GM23338 (cell line): ENCODE results near the gene CEP89. TPM values are rescaled to one million over a fixed set of nuclear protein-coding genes. Genes with fewer than 3 reads are reported as not detected.

Experiments used
- ATAC-seq: fragments of 200-7000 bp; cut with Tn5 transposase; 3 replicates; pipeline ENCODE4 v1.9.1; 2020
- DNase-seq: peaks from one replicate; pipeline ENCODE4 v3.0.0-alpha.2; 2015; ENCODE audit warnings: low spot score
- H2AFZ ChIP-seq: fragments of 200-600 bp; sonication (generic); 2 replicates; pipeline ENCODE4 v1.8.0; 2016; ENCODE audit warnings: antibody characterized with exemption, mild to moderate bottlenecking, moderate library complexity
- H3F3A ChIP-seq: fragments of 200-600 bp; sonication (generic); replicated peaks from 2 replicates; pipeline ENCODE4 v1.8.0; 2017; ENCODE audit warnings: antibody characterized with exemption, mixed run types, low read depth
- H3K27ac ChIP-seq: fragments of 200-600 bp; sonication (generic); 2 replicates; pipeline ENCODE4 v1.6.1; 2016; ENCODE audit warnings: low read depth
- H3K27me3 ChIP-seq: fragments of 200-600 bp; sonication (generic); 2 replicates; pipeline ENCODE4 v1.8.0; 2016; ENCODE audit warnings: mild to moderate bottlenecking, mixed run types, moderate library complexity; ENCODE audit not compliant: insufficient read depth
- H3K36me3 ChIP-seq: fragments of 200-600 bp; sonication (generic); 2 replicates; pipeline ENCODE4 v1.8.0; 2016; ENCODE audit warnings: mild to moderate bottlenecking; ENCODE audit not compliant: insufficient read depth
- H3K4me1 ChIP-seq: fragments of 200-600 bp; sonication (generic); 2 replicates; pipeline ENCODE4 v1.8.0; 2016; ENCODE audit warnings: mild to moderate bottlenecking, moderate library complexity; ENCODE audit not compliant: insufficient read depth
- H3K4me2 ChIP-seq: fragments of 200-600 bp; sonication (generic); 2 replicates; pipeline ENCODE4 v1.7.1; 2017; ENCODE audit warnings: mixed run types
- H3K4me3 ChIP-seq: fragments of 200-600 bp; sonication (generic); 2 replicates; pipeline ENCODE4 v1.6.1; 2016; ENCODE audit warnings: mixed run types
- H3K79me2 ChIP-seq: fragments of 200-600 bp; sonication (generic); replicated peaks from 2 replicates; pipeline ENCODE4 v1.8.0; 2017; ENCODE audit warnings: mild to moderate bottlenecking; ENCODE audit not compliant: insufficient read depth
- H3K9me2 ChIP-seq: fragments of 200-600 bp; sonication (generic); 2 replicates; pipeline ENCODE4 v1.8.0; 2017; ENCODE audit not compliant: insufficient read depth
- H4K20me1 ChIP-seq: fragments of 200-600 bp; sonication (generic); replicated peaks from 2 replicates; pipeline ENCODE4 v1.8.0; 2017; ENCODE audit warnings: mild to moderate bottlenecking; ENCODE audit not compliant: insufficient read depth
- H3K27ac Mint-ChIP-seq: 2 replicates; pipeline ENCODE4 v1.8.0; 2020; ENCODE audit warnings: inconsistent platforms, mild to moderate bottlenecking, moderate library complexity, mixed read lengths
- H3K27me3 Mint-ChIP-seq: 3 replicates; pipeline ENCODE4 v1.8.0; 2022; ENCODE audit warnings: low read depth, mild to moderate bottlenecking, moderate library complexity, mixed read lengths, inconsistent platforms; ENCODE audit not compliant: insufficient read depth, poor library complexity
- H3K36me3 Mint-ChIP-seq: 3 replicates; pipeline ENCODE4 v1.8.0; 2021; ENCODE audit warnings: low read depth, mild to moderate bottlenecking, inconsistent platforms, moderate library complexity, mixed read lengths
- H3K4me1 Mint-ChIP-seq: 3 replicates; pipeline ENCODE4 v1.8.0; 2020; ENCODE audit warnings: mild to moderate bottlenecking, inconsistent platforms, mixed read lengths
- H3K4me3 Mint-ChIP-seq: 3 replicates; pipeline ENCODE4 v1.8.0; 2021; ENCODE audit warnings: moderate library complexity, mild to moderate bottlenecking, inconsistent platforms, mixed read lengths
- H3K9me3 Mint-ChIP-seq: 3 replicates; pipeline ENCODE4 v1.8.0; 2020; ENCODE audit warnings: moderate library complexity, mild to moderate bottlenecking, inconsistent platforms, mixed read lengths
- CREB1 ChIP-seq: fragments of 250-450 bp; sonication (Bioruptor Pico); IDR thresholded peaks from 2 replicates; pipeline ENCODE4 v1.5.0; 2020; ENCODE audit warnings: low read depth, mild to moderate bottlenecking, moderate library complexity
- CTCF ChIP-seq, 2 experiments: fragments of 200-600 bp in 1 of 2; sonication (generic) in 1 of 2; conservative IDR thresholded peaks; 2 replicates each; pipeline versions ENCODE4 v1.5.1 to v1.6.1; 2016 to 2017; ENCODE audit warnings: antibody characterized with exemption in 2 of 2, low read depth in 2 of 2, mild to moderate bottlenecking in 2 of 2, moderate library complexity in 1 of 2
- ETS1 ChIP-seq: IDR thresholded peaks from 2 replicates; pipeline ENCODE4 v1.6.1; 2016; ENCODE audit warnings: antibody characterized with exemption
- EZH2 ChIP-seq: fragments of 200-600 bp; sonication (generic); IDR thresholded peaks from one replicate; pipeline ENCODE4 v1.8.0; 2017; ENCODE audit warnings: antibody characterized with exemption, mild to moderate bottlenecking, low read depth; ENCODE audit not compliant: unreplicated experiment
- JUNB ChIP-seq: IDR thresholded peaks from one replicate; pipeline ENCODE4 v1.6.1; 2016; ENCODE audit warnings: antibody characterized with exemption; ENCODE audit not compliant: unreplicated experiment
- NANOG ChIP-seq: IDR thresholded peaks from 2 replicates; pipeline ENCODE4 v1.6.1; 2016; ENCODE audit warnings: antibody characterized with exemption, borderline replicate concordance
- STAT1 ChIP-seq: IDR thresholded peaks from one replicate; pipeline ENCODE4 v1.6.1; 2016; ENCODE audit warnings: antibody characterized with exemption; ENCODE audit not compliant: unreplicated experiment
- ZNF114 ChIP-seq: fragments of 250-450 bp; sonication (Bioruptor Pico); IDR thresholded peaks from 2 replicates; pipeline ENCODE4 v1.5.0; 2020; ENCODE audit warnings: mild to moderate bottlenecking, moderate library complexity
- ZNF331 ChIP-seq: fragments of 250-450 bp; sonication (Bioruptor Pico); IDR thresholded peaks from 2 replicates; pipeline ENCODE4 v1.5.0; 2020; ENCODE audit warnings: low read depth, mild to moderate bottlenecking, moderate library complexity
- polyA plus RNA-seq: library from polyadenylated mRNA; unstranded; fragments of >200 nt; fragmentation: Nextera tagmentation; extraction: Ambion mirVana; gene quantifications from 2 replicates; pipeline ENCODE4 v1.2.1, GENCODE V29; 2016
- total RNA-seq: library from RNA; depleted of rRNA; stranded (reverse); fragments of >200 nt; shearing (Covaris generic); gene quantifications from 2 replicates; pipeline ENCODE4 v1.2.3, GENCODE V29; 2014
- TF ChIP-seq, protein P1 (sequence below): fragments of 250-450 bp; sonication (Bioruptor Pico); IDR thresholded peaks from 2 replicates; pipeline ENCODE4 v1.5.0; 2020; ENCODE audit warnings: mild to moderate bottlenecking, moderate library complexity
- TF ChIP-seq, protein P2 (sequence below): IDR thresholded peaks from one replicate; pipeline ENCODE4 v1.6.1; 2018; ENCODE audit warnings: antibody characterized with exemption; ENCODE audit not compliant: unreplicated experiment

The CEP89 gene
- total and polyA plus RNA-seq, 2 experiments from 2014 or later, result 13.4 to 17.5 TPM

- Mint-ChIP-seq H3K27ac (no peak overlapping the region), H3K27me3 (peaks cover 6% of the 10 kb centered on the region), H3K4me3 (no peak overlapping the region), H3K9me3 (no peaks in the 10 kb centered on the region), H3K36me3 (no peaks in the 10 kb centered on the region), H3K4me1 (peaks cover 8% of the 10 kb centered on the region)
- no peaks in the 10 kb centered on the region for H3K79me2 ChIP-seq
- H4K20me1 ChIP-seq, result no peaks in the 10 kb centered on the region
- DNase-seq (no peak), ATAC-seq (no peak)
- H3K36me3 ChIP-seq, result no peaks in the 10 kb centered on the region
- H3K27ac ChIP-seq, result no peak overlapping the region
- H3K4me3 ChIP-seq, result no peak overlapping the region
- no peak overlapping the region for H3K4me2 ChIP-seq
- no peaks in the 10 kb centered on the region for H3K9me2 ChIP-seq
- H3F3A ChIP-seq, result no peaks in the 10 kb centered on the region
- no peaks in the 10 kb centered on the region for H3K27me3 ChIP-seq
- H3K4me1 ChIP-seq, result no peaks in the 10 kb centered on the region
- no peak overlapping the region for H2AFZ ChIP-seq
- no peak for TF ChIP-seq JUNB
- TF ChIP-seq CTCF (conservative IDR thresholded peaks at IDR 0.05; ENCODE audit: low read depth in 2 of 2), result no peak
- TF ChIP-seq, protein P1, sequence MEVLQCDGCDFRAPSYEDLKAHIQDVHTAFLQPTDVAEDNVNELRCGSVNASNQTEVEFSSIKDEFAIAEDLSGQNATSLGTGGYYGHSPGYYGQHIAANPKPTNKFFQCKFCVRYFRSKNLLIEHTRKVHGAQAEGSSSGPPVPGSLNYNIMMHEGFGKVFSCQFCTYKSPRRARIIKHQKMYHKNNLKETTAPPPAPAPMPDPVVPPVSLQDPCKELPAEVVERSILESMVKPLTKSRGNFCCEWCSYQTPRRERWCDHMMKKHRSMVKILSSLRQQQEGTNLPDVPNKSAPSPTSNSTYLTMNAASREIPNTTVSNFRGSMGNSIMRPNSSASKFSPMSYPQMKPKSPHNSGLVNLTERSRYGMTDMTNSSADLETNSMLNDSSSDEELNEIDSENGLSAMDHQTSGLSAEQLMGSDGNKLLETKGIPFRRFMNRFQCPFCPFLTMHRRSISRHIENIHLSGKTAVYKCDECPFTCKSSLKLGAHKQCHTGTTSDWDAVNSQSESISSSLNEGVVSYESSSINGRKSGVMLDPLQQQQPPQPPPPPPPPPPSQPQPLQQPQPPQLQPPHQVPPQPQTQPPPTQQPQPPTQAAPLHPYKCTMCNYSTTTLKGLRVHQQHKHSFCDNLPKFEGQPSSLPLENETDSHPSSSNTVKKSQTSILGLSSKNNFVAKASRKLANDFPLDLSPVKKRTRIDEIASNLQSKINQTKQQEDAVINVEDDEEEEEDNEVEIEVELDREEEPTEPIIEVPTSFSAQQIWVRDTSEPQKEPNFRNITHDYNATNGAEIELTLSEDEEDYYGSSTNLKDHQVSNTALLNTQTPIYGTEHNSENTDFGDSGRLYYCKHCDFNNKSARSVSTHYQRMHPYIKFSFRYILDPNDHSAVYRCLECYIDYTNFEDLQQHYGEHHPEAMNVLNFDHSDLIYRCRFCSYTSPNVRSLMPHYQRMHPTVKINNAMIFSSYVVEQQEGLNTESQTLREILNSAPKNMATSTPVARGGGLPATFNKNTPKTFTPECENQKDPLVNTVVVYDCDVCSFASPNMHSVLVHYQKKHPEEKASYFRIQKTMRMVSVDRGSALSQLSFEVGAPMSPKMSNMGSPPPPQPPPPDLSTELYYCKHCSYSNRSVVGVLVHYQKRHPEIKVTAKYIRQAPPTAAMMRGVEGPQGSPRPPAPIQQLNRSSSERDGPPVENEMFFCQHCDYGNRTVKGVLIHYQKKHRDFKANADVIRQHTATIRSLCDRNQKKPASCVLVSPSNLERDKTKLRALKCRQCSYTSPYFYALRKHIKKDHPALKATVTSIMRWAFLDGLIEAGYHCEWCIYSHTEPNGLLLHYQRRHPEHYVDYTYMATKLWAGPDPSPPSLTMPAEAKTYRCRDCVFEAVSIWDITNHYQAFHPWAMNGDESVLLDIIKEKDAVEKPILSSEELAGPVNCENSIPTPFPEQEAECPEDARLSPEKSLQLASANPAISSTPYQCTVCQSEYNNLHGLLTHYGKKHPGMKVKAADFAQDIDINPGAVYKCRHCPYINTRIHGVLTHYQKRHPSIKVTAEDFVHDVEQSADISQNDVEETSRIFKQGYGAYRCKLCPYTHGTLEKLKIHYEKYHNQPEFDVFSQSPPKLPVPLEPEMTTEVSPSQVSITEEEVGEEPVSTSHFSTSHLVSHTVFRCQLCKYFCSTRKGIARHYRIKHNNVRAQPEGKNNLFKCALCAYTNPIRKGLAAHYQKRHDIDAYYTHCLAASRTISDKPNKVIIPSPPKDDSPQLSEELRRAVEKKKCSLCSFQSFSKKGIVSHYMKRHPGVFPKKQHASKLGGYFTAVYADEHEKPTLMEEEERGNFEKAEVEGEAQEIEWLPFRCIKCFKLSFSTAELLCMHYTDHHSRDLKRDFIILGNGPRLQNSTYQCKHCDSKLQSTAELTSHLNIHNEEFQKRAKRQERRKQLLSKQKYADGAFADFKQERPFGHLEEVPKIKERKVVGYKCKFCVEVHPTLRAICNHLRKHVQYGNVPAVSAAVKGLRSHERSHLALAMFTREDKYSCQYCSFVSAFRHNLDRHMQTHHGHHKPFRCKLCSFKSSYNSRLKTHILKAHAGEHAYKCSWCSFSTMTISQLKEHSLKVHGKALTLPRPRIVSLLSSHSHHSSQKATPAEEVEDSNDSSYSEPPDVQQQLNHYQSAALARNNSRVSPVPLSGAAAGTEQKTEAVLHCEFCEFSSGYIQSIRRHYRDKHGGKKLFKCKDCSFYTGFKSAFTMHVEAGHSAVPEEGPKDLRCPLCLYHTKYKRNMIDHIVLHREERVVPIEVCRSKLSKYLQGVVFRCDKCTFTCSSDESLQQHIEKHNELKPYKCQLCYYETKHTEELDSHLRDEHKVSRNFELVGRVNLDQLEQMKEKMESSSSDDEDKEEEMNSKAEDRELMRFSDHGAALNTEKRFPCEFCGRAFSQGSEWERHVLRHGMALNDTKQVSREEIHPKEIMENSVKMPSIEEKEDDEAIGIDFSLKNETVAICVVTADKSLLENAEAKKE, result no peak
- no peak for TF ChIP-seq EZH2
- no peak for TF ChIP-seq CREB1 (CRISPR knock-in tag)
- no peak for TF ChIP-seq ZNF114 (CRISPR knock-in tag)
- TF ChIP-seq, protein P2, sequence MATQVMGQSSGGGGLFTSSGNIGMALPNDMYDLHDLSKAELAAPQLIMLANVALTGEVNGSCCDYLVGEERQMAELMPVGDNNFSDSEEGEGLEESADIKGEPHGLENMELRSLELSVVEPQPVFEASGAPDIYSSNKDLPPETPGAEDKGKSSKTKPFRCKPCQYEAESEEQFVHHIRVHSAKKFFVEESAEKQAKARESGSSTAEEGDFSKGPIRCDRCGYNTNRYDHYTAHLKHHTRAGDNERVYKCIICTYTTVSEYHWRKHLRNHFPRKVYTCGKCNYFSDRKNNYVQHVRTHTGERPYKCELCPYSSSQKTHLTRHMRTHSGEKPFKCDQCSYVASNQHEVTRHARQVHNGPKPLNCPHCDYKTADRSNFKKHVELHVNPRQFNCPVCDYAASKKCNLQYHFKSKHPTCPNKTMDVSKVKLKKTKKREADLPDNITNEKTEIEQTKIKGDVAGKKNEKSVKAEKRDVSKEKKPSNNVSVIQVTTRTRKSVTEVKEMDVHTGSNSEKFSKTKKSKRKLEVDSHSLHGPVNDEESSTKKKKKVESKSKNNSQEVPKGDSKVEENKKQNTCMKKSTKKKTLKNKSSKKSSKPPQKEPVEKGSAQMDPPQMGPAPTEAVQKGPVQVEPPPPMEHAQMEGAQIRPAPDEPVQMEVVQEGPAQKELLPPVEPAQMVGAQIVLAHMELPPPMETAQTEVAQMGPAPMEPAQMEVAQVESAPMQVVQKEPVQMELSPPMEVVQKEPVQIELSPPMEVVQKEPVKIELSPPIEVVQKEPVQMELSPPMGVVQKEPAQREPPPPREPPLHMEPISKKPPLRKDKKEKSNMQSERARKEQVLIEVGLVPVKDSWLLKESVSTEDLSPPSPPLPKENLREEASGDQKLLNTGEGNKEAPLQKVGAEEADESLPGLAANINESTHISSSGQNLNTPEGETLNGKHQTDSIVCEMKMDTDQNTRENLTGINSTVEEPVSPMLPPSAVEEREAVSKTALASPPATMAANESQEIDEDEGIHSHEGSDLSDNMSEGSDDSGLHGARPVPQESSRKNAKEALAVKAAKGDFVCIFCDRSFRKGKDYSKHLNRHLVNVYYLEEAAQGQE, result no peak
- no peak for TF ChIP-seq ZNF331 (CRISPR knock-in tag)
- no peak for TF ChIP-seq ETS1
- TF ChIP-seq NANOG, result no peak
- no peak for TF ChIP-seq STAT1
Measured at GRCh38 chr19:32877977-32878745, 93.6 kb downstream of the CEP89 start.
